Immature natural killer cell (primary cell): Measurements from ENCODE around the gene POMC. TPM values are rescaled to one million over a fixed set of nuclear protein-coding genes. Genes with fewer than 3 reads are reported as not detected.

ENCODE experiments used
- DNase-seq, 3 donors: peaks; one replicate each; pipeline ENCODE4 v3.0.0; 2022; ENCODE audit warnings: mixed read lengths in 1 of 3
- H3K27ac Mint-ChIP-seq, 6 donors: one replicate each; pipeline ENCODE4 v1.8.0; 2020; ENCODE audit warnings: mixed read lengths in 6 of 6, mild to moderate bottlenecking in 5 of 6, inconsistent platforms in 4 of 6, moderate library complexity in 3 of 6
- H3K27me3 Mint-ChIP-seq, 3 donors: one replicate each; pipeline ENCODE4 v1.8.0; 2020 to 2021; ENCODE audit warnings: low read depth in 3 of 3, mild to moderate bottlenecking in 3 of 3, mixed read lengths in 3 of 3, moderate library complexity in 3 of 3, inconsistent platforms in 1 of 3
- H3K36me3 Mint-ChIP-seq, 3 donors: one replicate each; pipeline ENCODE4 v1.8.0; 2020; ENCODE audit warnings: mixed read lengths in 3 of 3, inconsistent platforms in 2 of 3, mild to moderate bottlenecking in 2 of 3
- H3K4me1 Mint-ChIP-seq, 2 donors: one replicate each; pipeline ENCODE4 v1.8.0; 2020; ENCODE audit warnings: inconsistent platforms in 2 of 2, mild to moderate bottlenecking in 2 of 2, mixed read lengths in 2 of 2, moderate library complexity in 1 of 2
- H3K4me3 Mint-ChIP-seq, 5 donors: one replicate each; pipeline ENCODE4 v1.8.0; 2020; ENCODE audit warnings: mild to moderate bottlenecking in 5 of 5, mixed read lengths in 5 of 5, inconsistent platforms in 3 of 5, moderate library complexity in 3 of 5
- H3K9me3 Mint-ChIP-seq, 6 donors: one replicate each; pipeline ENCODE4 v1.8.0; 2020; ENCODE audit warnings: mild to moderate bottlenecking in 6 of 6, mixed read lengths in 6 of 6, inconsistent platforms in 4 of 6, moderate library complexity in 3 of 6
- polyA plus RNA-seq, 3 donors: library from polyadenylated mRNA; unstranded; fragments of 300-500 nt; fragmentation: Illumina TruSeq; gene quantifications; one replicate each; pipeline ENCODE4 v1.2.3, GENCODE V29; 2021

Gene POMC
- polyA plus RNA-seq, 3 donors from 2014 or later = 7.0 to 15.7 (median 12.8) TPM

DNA sequence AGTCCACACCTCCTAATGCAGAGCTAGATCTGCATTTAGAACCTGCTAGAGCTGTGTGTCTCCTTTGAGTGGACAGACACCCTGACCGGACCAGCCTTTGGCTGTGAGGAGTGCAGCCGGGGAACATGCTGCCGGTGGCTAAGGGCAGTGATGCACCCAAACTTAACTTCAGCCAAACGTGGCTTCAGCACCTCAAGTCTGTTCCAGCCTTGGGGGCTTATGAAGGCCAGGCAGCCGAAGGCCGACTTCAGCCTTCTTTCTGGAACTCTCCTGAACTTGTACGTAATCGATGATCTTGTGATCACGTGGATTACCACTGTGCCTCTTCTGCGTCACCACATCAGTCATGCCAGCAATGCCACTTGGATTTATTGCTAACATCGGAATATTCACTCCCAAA is 49.1 kb downstream of the POMC start:
- Mint-ChIP-seq H3K36me3 (no peaks in the 10 kb centered on the region), H3K4me1 (peaks cover 3 to 7% of the 10 kb centered on the region in 2 donors), H3K27ac (no peak overlapping the region), H3K27me3 (peaks cover 1 to 5% (median 2%) of the 10 kb centered on the region in 3 donors), H3K9me3 (no peaks in the 10 kb centered on the region), H3K4me3 (no peak overlapping the region)
- DNase-seq = no peak

DNA sequence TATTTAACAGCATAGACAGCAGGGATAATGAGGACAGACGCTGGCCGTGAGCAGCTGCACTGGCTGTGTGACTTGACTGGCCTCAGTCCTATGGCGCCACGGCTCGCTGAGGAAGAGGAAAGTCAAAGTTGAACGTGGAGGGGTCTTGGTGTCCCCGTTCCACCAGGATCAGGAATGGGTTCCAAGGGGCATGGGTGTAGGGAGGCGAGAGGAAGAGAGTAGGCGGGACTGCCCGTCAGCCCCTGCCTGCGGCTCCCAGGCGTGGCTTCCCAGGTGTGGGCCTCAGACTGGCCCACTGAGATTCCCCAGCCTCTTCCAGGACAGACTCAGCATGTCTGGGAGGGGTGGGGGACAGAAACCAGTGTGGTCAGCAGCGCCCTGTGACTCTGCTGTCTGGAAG is 51.4 kb downstream of the POMC start:
- no peaks in the 10 kb centered on the region for H3K36me3 Mint-ChIP-seq
- peaks cover 0 to 5% (median 2%) of the 10 kb centered on the region in 3 donors for H3K27me3 Mint-ChIP-seq
- no peak for DNase-seq
- no peak overlapping the region for H3K27ac Mint-ChIP-seq
- no peaks in the 10 kb centered on the region for H3K9me3 Mint-ChIP-seq
- H3K4me1 Mint-ChIP-seq = no peaks in the 10 kb centered on the region
- no peak overlapping the region for H3K4me3 Mint-ChIP-seq

DNA sequence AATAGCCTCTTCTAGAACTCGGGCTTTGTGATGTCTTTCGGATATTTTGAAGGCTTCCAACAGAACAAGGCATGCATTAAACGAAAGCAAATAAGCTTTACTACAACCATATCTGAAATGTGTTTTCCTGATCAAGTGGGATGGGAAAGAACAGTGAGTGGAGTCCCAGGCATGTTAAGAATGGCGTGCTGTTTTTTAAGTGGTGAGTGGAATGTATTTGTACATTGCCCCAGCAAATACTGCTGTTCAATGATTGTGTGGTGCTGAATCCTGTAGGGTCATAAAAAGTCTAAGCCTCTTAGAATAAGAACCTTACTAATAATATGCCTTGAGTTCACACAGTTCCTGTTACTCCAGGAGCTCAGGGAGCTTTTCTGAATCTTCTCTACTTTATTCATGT is 52.5 kb downstream of the POMC start:
- no peaks in the 10 kb centered on the region for H3K9me3 Mint-ChIP-seq
- H3K27ac Mint-ChIP-seq = no peak overlapping the region
- H3K4me3 Mint-ChIP-seq = no peak overlapping the region
- no peak for DNase-seq
- peaks cover 0 to 5% (median 2%) of the 10 kb centered on the region in 3 donors for H3K27me3 Mint-ChIP-seq
- H3K36me3 Mint-ChIP-seq = no peaks in the 10 kb centered on the region
- no peaks in the 10 kb centered on the region for H3K4me1 Mint-ChIP-seq

DNA sequence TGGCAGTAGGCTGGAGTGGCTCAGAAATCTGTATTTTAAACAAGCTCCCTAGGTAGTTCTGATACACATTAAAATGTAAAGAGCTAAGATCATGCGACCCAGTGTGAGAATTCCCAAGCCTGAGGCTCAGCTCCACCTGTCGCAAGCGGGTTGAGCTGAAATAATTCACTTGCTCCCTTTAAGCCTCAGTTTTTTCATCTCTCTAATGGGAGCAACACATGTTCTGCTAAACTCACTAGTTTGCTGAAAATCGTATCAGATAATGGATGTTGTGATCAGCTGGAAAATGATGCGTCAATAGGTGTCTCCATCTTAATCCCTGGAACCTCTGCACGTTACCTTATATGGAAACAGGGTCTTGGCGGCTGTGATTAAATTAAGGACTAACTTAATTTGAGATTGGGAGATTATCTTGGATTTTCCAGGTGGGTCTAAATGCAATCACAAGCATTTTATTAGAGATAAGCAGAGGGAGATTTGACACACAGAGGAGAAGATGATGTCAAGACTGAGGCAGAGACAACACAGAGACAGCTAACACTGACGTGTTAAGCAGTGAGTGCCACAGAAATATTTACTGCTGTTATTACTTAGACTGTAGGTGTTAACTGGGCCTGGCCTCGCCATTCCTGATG is 53.0 kb downstream of the POMC start:
- peaks cover 0 to 5% (median 2%) of the 10 kb centered on the region in 3 donors for H3K27me3 Mint-ChIP-seq
- no peak overlapping the region for H3K4me3 Mint-ChIP-seq
- no peaks in the 10 kb centered on the region for H3K36me3 Mint-ChIP-seq
- H3K4me1 Mint-ChIP-seq = no peaks in the 10 kb centered on the region
- H3K9me3 Mint-ChIP-seq = no peaks in the 10 kb centered on the region
- no peak for DNase-seq
- no peak overlapping the region for H3K27ac Mint-ChIP-seq

DNA sequence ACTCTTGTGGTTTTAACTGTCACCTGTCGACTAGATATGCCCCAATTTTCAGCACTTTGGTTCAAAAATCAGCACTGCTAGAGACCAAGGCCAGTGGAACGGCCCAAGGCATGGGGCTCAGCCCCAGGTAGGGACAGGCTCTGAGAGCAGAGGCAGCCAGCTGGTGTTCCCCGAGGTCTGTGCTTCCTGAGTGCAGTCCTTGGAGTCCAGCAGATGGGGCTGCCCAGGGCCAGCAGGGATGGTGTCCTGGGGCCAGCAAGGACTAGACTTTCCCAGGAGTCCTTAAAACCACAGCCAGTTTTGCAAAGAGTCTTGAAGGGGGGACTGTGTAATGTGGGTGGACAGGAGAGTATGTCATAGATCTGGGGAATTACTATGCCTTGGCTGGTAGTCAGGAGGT is 56.3 kb downstream of the POMC start:
- H3K27me3 Mint-ChIP-seq = no peaks in the 10 kb centered on the region
- H3K27ac Mint-ChIP-seq = no peak overlapping the region
- H3K4me1 Mint-ChIP-seq = no peaks in the 10 kb centered on the region
- H3K4me3 Mint-ChIP-seq = no peak overlapping the region
- no peaks in the 10 kb centered on the region for H3K9me3 Mint-ChIP-seq
- DNase-seq = no peak
- no peaks in the 10 kb centered on the region for H3K36me3 Mint-ChIP-seq

Other genes starting within 250 kb of the POMC start
- gene ADCY3, start 248.3 kb downstream of the POMC start, polyA plus RNA-seq = 1 to 10 TPM in 1 of 3 donors, under 1 TPM in 1, not detected in 1; 0.86 to 2.1 TPM
- 1 to 10 TPM; 2.1 to 4.9 (median 2.2) TPM for gene DNAJC27, start 196.6 kb downstream of the POMC start, polyA plus RNA-seq
- under 1 TPM in 1 of 3 donors, not detected in 2; 0.08 TPM for gene EFR3B, start 126.5 kb downstream of the POMC start, polyA plus RNA-seq
- 10 to 100 TPM in 1 of 3 donors, 1 to 10 TPM in 2; 9.4 to 15.9 (median 9.9) TPM for gene DNMT3A, start 173.3 kb upstream of the POMC start, polyA plus RNA-seq